Right ventricle myocardium inferior (tissue), 1 donor: ENCODE data around the gene TMTC2. TPM values are rescaled to one million over a fixed set of nuclear protein-coding genes. Genes with fewer than 3 reads are reported as not detected.

Experiments
- ATAC-seq: fragments of 200-7000 bp; cut with Tn5 transposase; one replicate; pipeline ENCODE4 v1.9.1; 2020; ENCODE audit warnings: mild to moderate bottlenecking, moderate library complexity
- DNase-seq: peaks from one replicate; pipeline ENCODE4 v3.0.0; 2021; ENCODE audit errors: missing footprints
- intact Hi-C: fragments of 100-400 bp; cut with DNase I; formaldehyde crosslinking; loops from one replicate; pipeline ENCODE4 v1.11.0; 2022
- total RNA-seq: library from RNA; stranded (reverse); fragmentation: NEBNext Ultra II Directional; extraction: Animal tissue kit (Norgen Biotek cat#: 25700); gene quantifications from one replicate; pipeline ENCODE4 v1.2.1, GENCODE V29; 2021
- donor health status: DM: no; HTN: yes; CAD: no; lungs with severe emphysema.

The TMTC2 gene
- total RNA-seq, 1 donor from 2014 or later: 4.4 TPM

GRCh38 chr12:82672811-82673495 lies 13.8 kb upstream of the TMTC2 start:
- intact Hi-C loops: no loop called here
- ATAC-seq (no peak), DNase-seq (no peak)

DNA sequence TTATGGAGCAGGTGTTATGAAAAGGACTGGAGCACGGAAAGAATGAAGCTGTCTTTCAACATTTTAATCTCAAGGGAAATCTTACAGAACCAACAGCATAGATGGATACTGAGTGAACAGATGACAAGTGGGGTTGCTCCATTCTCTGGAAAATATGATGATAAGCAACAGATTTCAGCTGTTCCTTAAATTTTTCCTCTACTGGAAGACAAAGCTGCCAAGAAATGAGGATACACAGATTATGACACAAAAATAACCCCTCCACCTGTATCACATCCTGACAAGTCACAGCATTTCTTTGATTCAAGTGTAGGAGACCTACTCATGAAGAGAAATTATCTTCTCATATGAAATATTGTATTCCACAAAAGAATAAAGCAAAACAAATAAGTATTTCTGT lies 13.0 kb upstream of the TMTC2 start:
- ATAC-seq (no peak), DNase-seq (no peak)
- intact Hi-C loops: no loop called here

DNA sequence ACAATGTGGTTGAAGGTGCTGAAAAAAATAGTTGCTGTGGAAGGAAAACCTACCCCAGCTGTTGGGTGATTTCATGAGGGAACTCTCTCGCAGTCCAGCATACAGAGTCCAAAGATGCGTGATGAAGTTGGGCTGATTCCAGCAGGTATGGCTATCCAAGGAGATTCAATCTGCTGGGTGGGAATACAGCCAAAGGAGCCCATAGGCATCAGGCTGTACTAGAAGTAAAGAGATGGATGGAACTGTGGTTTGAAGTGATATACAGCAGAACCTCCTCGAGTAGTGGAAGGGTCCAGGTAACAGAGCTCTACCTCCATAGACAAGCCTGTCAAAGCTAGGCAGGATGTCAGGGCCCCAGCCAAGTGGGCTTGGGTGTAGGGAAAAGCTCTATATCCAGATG lies 11.5 kb upstream of the TMTC2 start:
- ATAC-seq (no peak), DNase-seq (no peak)
- intact Hi-C loops: no loop called here

DNA sequence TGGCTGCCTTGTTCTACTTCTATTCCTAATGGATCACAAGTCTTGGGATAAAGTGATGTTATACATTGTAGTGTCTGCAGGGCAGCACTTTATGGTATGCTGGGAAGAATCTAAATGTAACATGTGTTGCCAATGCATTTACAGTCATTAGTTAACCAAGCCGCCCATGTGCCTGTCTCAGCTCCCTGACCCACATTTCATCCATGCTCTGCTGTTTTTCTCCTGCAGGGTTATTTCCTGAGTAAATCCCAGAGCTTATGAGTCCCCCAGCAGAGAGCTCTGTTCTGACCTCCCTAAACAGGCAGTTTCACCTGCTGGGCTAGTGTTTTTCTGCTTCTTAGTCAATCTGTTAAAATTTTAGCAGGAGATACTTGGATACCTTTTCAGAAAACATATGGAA lies 4.4 kb upstream of the TMTC2 start:
- intact Hi-C loops: loop anchor here (10.0 kb wide), 1 partner anchor 1712 kb away; no protein-coding TSS in a partner anchor

DNA sequence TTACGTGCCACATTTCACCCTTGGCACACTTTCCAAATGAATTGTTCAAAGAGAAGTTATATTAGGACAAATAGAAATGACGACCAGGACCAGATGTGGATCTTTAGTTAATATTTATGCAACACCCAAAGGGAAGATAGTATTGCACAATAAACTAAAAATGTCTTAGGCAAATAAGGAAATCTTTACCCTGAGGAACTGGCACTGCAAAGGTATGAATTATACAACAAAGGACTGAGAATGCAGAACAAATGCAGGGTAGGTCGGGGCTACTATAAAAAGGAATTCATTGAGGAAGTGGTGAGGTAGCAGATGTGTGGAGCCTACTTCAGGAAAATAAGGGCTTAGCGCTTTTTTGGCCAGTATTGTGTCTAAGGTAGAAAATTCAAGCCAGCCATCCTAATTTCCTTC lies 3.9 kb upstream of the TMTC2 start:
- no peak for DNase-seq
- intact Hi-C loops: loop anchor here (10.0 kb wide), 1 partner anchor 1712 kb away; no protein-coding TSS in a partner anchor
- ATAC-seq: no peak

More for the DNA sequence above, 4.4 kb upstream of the TMTC2 start:
- ATAC-seq (no peak), DNase-seq (no peak)

GRCh38 chr12:82685790-82686167 lies 927 bp upstream of the TMTC2 start:
- peak; percentile 90 for ATAC-seq
- intact Hi-C loops: loop anchor here (2.0 to 10.0 kb wide), 2 partner anchors 1139 to 1709 kb away; no protein-coding TSS in a partner anchor

DNA sequence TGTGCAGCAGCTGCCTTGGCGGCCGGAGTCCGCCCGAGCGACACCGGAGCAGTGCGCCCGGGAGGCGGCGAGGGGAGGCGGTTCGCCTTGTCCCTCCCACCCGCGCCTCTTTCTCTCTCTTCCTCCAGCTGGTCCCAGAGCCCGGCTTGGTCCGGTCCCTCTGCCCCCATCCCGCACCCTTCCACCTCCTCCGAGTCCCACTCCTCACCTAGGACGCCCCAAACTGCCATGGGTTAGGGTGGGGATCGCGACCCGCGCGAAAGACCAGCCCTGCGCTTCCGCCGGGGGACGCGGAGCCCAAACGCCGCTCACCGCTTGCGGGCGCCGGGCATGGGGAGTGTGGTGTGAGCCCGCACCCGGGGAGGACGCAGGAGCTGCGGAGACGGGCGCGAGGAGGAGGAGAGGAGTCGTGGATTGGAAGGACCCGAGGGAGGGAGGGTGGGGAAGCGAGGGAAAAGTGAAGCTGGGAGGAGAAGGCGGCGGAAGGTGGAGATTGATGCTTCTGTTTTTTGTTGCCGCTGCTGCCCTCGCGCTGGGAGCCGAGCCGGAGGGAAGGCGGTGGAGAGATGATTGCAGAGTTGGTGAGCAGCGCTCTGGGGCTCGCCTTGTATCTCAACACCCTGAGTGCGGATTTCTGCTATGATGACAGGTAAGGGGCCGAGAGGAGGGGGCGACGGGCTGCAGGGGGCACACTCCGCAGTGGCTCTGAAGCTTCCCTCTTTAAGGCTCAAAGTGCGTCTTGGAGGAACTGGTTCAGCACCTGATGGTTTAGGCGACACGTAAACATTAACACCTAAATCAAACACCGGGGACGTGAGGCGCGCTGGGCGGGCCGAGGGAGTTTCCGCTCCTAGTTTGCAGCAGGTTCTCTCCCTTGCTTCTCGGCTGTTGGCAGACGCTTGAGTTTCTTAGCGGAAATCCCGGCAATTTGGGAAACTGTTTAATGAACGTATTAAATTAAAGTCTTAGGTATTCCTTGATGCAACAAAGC lies 610 bp downstream of the TMTC2 start:
- intact Hi-C loops: loop anchor here (10.0 kb wide), 1 partner anchor 1707 kb away; no protein-coding TSS in a partner anchor
- peak; percentile 74 for DNase-seq

More at GRCh38 chr12:82685790-82686167, 927 bp upstream of the TMTC2 start:
- peak; percentile 97 for DNase-seq

GRCh38 chr12:82688035-82688501 lies 1.4 kb downstream of the TMTC2 start:
- ATAC-seq (no peak), DNase-seq (no peak)
- intact Hi-C loops: loop anchor here (10.0 kb wide), 1 partner anchor 1707 kb away; no protein-coding TSS in a partner anchor

More for the DNA sequence above, 610 bp downstream of the TMTC2 start:
- ATAC-seq: peak; percentile 67

DNA sequence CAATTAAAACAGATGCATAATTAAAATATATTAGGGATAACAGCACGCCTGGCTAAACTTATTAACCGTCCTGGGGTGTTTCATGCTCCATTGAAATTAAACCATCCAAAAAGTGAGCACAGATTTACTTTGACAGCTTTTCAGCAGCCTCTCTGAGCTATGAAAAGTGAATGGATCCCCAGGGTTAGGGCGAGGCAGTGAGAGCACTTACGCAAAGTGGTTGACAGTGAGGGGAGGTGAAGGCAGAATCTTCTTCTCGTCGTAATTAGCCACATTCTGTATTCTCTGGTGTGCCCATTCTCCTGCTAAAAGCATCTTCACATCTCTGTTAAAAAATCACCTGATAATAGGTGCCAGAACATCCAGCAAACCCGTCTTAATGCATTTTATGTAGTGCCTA lies 1.9 kb downstream of the TMTC2 start:
- intact Hi-C loops: loop anchor here (10.0 kb wide), 1 partner anchor 1706 kb away; no protein-coding TSS in a partner anchor
- no peak for ATAC-seq
- no peak for DNase-seq

- no peak for DNase-seq
- intact Hi-C loops: no loop called here
- no peak for ATAC-seq
These were observed 3.3 kb downstream of the TMTC2 start for GRCh38 chr12:82690006-82690405.

DNA sequence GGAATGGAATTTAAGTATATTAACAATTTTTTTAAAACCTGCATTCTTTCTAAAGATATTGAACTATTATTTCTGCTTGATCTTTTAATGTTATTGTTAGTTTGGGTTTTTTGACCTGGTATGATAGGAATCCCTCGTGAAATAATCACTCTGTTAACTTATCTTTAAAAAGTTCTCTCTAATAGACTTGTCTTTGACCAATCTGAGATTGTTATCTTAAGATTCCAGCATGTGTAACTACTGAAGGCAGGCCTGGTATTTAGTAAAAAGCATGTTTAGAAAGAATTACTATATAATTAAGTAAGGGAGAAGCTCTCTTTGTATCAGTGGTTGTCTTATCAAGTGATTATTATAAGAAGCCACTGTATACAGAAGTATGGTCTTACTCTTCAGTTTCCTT lies 4.8 kb downstream of the TMTC2 start:
- intact Hi-C loops: no loop called here
- no peak for ATAC-seq
- no peak for DNase-seq

DNA sequence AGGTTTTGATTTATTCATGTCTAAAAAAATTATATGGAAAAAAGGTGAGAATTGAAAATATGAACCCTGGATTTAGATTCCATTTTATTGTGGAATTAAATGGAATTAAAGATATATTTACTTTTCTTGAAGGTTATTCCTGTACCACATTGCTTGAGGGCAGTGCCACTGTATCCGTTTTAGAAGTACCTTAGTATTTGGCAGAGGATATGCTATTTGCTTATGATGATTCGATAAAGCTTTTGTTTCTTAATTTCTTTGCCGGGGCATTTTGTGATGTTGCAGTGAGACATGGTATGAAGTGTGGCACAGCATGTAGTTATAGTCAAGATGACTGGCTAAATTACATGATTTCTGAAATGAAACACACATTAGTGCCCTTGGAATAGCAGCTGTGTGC lies 7.6 kb downstream of the TMTC2 start:
- intact Hi-C loops: no loop called here
- DNase-seq (no peak), ATAC-seq (no peak)

DNA sequence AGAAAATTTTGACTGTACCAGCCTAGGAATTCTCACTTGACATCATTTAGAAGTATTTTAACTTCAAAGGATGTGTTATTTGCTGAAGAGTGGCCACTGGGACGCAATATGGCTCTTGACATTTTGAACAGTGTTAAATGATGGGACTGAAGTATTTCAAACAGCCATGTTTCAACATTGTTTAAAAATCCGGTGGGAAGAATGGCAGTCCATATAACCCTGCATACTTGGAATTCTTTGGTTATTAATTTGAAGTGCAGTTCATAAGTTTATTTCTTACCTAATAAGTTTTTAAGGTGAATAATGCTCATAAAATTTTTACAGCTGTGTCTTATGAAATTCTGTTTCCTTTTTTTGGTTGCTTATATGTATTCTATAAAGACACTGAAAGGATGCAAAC lies 8.3 kb downstream of the TMTC2 start:
- intact Hi-C loops: no loop called here
- DNase-seq (no peak), ATAC-seq (no peak)

DNA sequence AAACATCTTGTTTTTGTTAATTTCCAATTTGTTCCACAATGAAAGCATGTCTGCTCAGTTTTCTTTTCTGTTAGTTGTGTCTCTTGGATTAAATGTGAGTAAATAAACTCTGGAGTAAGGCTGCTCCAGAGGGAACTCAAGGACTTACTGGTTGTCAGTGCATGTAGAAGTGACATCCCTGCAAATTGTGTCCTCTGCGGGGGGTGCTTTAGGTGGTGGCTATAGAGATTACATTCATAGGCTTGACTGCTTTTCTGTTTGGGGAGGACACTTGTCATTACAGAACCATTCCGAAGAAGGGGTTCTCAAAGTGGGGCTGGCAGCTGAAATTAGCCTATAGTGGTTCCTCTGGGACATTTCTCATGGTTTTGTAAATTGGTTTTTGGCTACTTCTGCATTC lies 8.8 kb downstream of the TMTC2 start:
- no peak for ATAC-seq
- intact Hi-C loops: no loop called here
- no peak for DNase-seq

GRCh38 chr12:82696543-82696942 lies 9.8 kb downstream of the TMTC2 start:
- DNase-seq: no peak

GRCh38 chr12:82698708-82699564 lies 12.2 kb downstream of the TMTC2 start:
- DNase-seq (no peak), ATAC-seq (no peak)
- intact Hi-C loops: no loop called here

More at GRCh38 chr12:82696543-82696942, 9.8 kb downstream of the TMTC2 start:
- no peak for ATAC-seq
- intact Hi-C loops: no loop called here

DNA sequence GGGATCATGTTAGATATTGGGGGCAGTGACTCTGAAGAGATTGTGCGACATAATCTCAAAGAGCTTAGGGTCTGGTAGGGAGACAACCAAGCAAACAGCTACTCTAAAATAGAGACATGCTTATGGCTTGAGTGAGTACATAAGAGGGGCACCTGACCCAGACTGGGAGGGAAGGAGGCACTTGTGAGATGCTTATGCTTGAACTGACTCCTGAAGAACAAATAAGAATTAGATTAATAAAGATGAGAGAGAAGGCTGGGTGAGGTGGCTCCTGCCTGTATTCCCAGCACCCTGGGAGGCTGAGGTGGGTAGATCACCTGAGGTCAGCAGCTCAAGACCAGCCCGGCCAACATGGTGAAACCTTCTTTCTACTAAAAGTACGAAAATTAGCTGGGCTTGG lies 19.1 kb downstream of the TMTC2 start:
- no peak for DNase-seq
- no peak for ATAC-seq
- intact Hi-C loops: no loop called here

GRCh38 chr12:82708061-82708879 lies 21.6 kb downstream of the TMTC2 start:
- intact Hi-C loops: no loop called here
- DNase-seq: peak; percentile 65
- ATAC-seq: peak; percentile 74
